Femur (tissue), 1 donor: Measurements from ENCODE around the gene UNC119.

Experiments used
- DNase-seq: peaks from one replicate; pipeline ENCODE4 v3.0.0-alpha.2; 2017

Gene UNC119

GRCh38 chr17:28572259-28573039 lies 20.0 kb upstream of the UNC119 start:
- no peak for DNase-seq

GRCh38 chr17:28571361-28572122 lies 19.1 kb upstream of the UNC119 start, which contains the start of gene PIGS:
Gene PIGS, minus strand, starts transcription at chr17:28571524. Its CDS starts 28 bp downstream, at chr17:28571496.
- peak; percentile 96 for DNase-seq

GRCh38 chr17:28570716-28571360 lies 18.4 kb upstream of the UNC119 start:
- DNase-seq = no peak

GRCh38 chr17:28569446-28569845 lies 17.0 kb upstream of the UNC119 start:
- DNase-seq = no peak

- DNase-seq = no peak
Observed at GRCh38 chr17:28567604-28568003, 15.2 kb upstream of the UNC119 start.

GRCh38 chr17:28563475-28563874 lies 11.1 kb upstream of the UNC119 start:
- no peak for DNase-seq

- no peak for DNase-seq
Observed at GRCh38 chr17:28555022-28555421, 2.6 kb upstream of the UNC119 start.

- no peak for DNase-seq
Observed at GRCh38 chr17:28554565-28554964, 2.1 kb upstream of the UNC119 start.

GRCh38 chr17:28553000-28553505 lies 629 bp upstream of the UNC119 start:
- no peak for DNase-seq

GRCh38 chr17:28551421-28552175 lies 826 bp downstream of the UNC119 start:
- DNase-seq = no peak

- DNase-seq = no peak
Observed at GRCh38 chr17:28550858-28551257, 1.6 kb downstream of the UNC119 start.

- DNase-seq = no peak
Observed at GRCh38 chr17:28549236-28550132, 2.9 kb downstream of the UNC119 start.

- no peak for DNase-seq
Observed at GRCh38 chr17:28548417-28549130, 3.9 kb downstream of the UNC119 start.

- peak; percentile 72 for DNase-seq
Observed at GRCh38 chr17:28547623-28548416, 4.6 kb downstream of the UNC119 start.

GRCh38 chr17:28547096-28547622 lies 5.3 kb downstream of the UNC119 start:
- no peak for DNase-seq

GRCh38 chr17:28545787-28546415 lies 6.5 kb downstream of the UNC119 start:
- no peak for DNase-seq

- no peak for DNase-seq
Observed at GRCh38 chr17:28545141-28545503, 7.3 kb downstream of the UNC119 start.

- DNase-seq = no peak
Observed at GRCh38 chr17:28544402-28545140, 7.9 kb downstream of the UNC119 start.

GRCh38 chr17:28541439-28541838 lies 11.0 kb downstream of the UNC119 start:
- DNase-seq = no peak
